HepG2 (cell line): ENCODE data around the gene THBD.

Experiments used
- CTCF ChIP-seq: sonication (generic); formaldehyde crosslinking; IDR thresholded peaks from 2 replicates; pipeline ENCODE4 v1.5.0; 2020; ENCODE audit warnings: mild to moderate bottlenecking, missing genetic modification reagents, moderate library complexity
- GABPB1 ChIP-seq: IDR thresholded peaks from 2 replicates; pipeline ENCODE4 v1.6.1; 2016; ENCODE audit warnings: mild to moderate bottlenecking, missing genetic modification reagents, moderate library complexity, missing compliant biosample characterization
- MXI1 ChIP-seq: IDR thresholded peaks from 3 replicates; pipeline ENCODE4 v1.6.1; 2012; ENCODE audit warnings: low read depth, low read length, inconsistent platforms, borderline replicate concordance
- UBTF ChIP-seq: sonication (generic); formaldehyde crosslinking; IDR thresholded peaks from 2 replicates; pipeline ENCODE4 v1.4.0; 2020; ENCODE audit warnings: mild to moderate bottlenecking, missing genetic modification reagents
- ZBTB20 ChIP-seq: sonication (generic); formaldehyde crosslinking; IDR thresholded peaks from 2 replicates; pipeline ENCODE4 v1.8.1; 2023; ENCODE audit warnings: missing genetic modification reagents, low read depth, mild to moderate bottlenecking, borderline replicate concordance
- ZC3H13 ChIP-seq: sonication (generic); formaldehyde crosslinking; IDR thresholded peaks from 2 replicates; pipeline ENCODE4 v1.8.1; 2023; ENCODE audit warnings: mild to moderate bottlenecking, missing genetic modification reagents, moderate library complexity
- ZNF318 ChIP-seq: sonication (generic); formaldehyde crosslinking; IDR thresholded peaks from 2 replicates; pipeline ENCODE4 v1.4.0; 2020; ENCODE audit warnings: mild to moderate bottlenecking, missing genetic modification reagents
- TF ChIP-seq, protein P1 (sequence below): sonication (generic); formaldehyde crosslinking; IDR thresholded peaks from 2 replicates; pipeline ENCODE4 v1.9.0; 2021; ENCODE audit warnings: missing genetic modification reagents, mild to moderate bottlenecking, borderline replicate concordance

GRCh38 chr20:23043376-23043775 is 6.1 kb downstream of the THBD start:
- peak; percentile 68 for TF ChIP-seq CTCF
- TF ChIP-seq, protein P1, sequence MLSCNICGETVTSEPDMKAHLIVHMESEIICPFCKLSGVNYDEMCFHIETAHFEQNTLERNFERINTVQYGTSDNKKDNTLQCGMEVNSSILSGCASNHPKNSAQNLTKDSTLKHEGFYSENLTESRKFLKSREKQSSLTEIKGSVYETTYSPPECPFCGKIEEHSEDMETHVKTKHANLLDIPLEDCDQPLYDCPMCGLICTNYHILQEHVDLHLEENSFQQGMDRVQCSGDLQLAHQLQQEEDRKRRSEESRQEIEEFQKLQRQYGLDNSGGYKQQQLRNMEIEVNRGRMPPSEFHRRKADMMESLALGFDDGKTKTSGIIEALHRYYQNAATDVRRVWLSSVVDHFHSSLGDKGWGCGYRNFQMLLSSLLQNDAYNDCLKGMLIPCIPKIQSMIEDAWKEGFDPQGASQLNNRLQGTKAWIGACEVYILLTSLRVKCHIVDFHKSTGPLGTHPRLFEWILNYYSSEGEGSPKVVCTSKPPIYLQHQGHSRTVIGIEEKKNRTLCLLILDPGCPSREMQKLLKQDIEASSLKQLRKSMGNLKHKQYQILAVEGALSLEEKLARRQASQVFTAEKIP (CRISPR knock-in tag) = no peak
- TF ChIP-seq ZNF318 (CRISPR knock-in tag) = no peak
- no peak for TF ChIP-seq MXI1
- TF ChIP-seq GABPB1 (CRISPR knock-in tag) = no peak
- TF ChIP-seq ZC3H13 (CRISPR knock-in tag) = no peak
- no peak for TF ChIP-seq UBTF (CRISPR knock-in tag)
- TF ChIP-seq ZBTB20 (CRISPR knock-in tag) = no peak
